Left ventricle myocardium inferior (tissue), 1 donor: ENCODE data around the gene CMIP. TPM values are rescaled to one million over a fixed set of nuclear protein-coding genes. Genes with fewer than 3 reads are reported as not detected.

Experiments
- DNase-seq: peaks from one replicate; pipeline ENCODE4 v3.0.0-alpha.2; 2020
- H3K27ac ChIP-seq: fragments of 200-600 bp; replicated peaks from 2 replicates; pipeline ENCODE4 v1.8.0; 2021
- H3K27me3 ChIP-seq: fragments of 200-600 bp; 2 replicates; pipeline ENCODE4 v1.8.0; 2021; ENCODE audit warnings: low read depth
- H3K36me3 ChIP-seq: fragments of 200-600 bp; 2 replicates; pipeline ENCODE4 v1.8.0; 2021
- H3K4me1 ChIP-seq: fragments of 200-600 bp; 2 replicates; pipeline ENCODE4 v1.8.0; 2021
- H3K4me3 ChIP-seq: fragments of 200-600 bp; 2 replicates; pipeline ENCODE4 v1.8.0; 2021; ENCODE audit warnings: mild to moderate bottlenecking, moderate library complexity
- H3K9me3 ChIP-seq: fragments of 200-600 bp; replicated peaks from 2 replicates; pipeline ENCODE4 v1.8.0; 2021
- CTCF ChIP-seq: fragments of 200-600 bp; IDR thresholded peaks from 2 replicates; pipeline ENCODE4 v1.8.0; 2021; ENCODE audit warnings: antibody characterized with exemption, mild to moderate bottlenecking, borderline replicate concordance
- intact Hi-C: fragments of 100-400 bp; cut with micrococcal nuclease; formaldehyde crosslinking; loops from one replicate; pipeline ENCODE4 v1.11.0; 2022
- total RNA-seq: library from RNA; stranded (reverse); fragmentation: NEBNext Ultra II Directional; extraction: Animal tissue kit (Norgen Biotek cat#: 25700); gene quantifications from one replicate; pipeline ENCODE4 v1.2.1, GENCODE V29; 2021
- donor health status: DM: no; HTN: yes; CAD: no; lungs with severe emphysema.

The CMIP gene
- total RNA-seq, 1 donor from 2014 or later, result 11.2 TPM

- H3K36me3 ChIP-seq, result no peaks in the 10 kb centered on the region
- DNase-seq, result no peak
- H3K27ac ChIP-seq, result no peak overlapping the region
- no peaks in the 10 kb centered on the region for H3K27me3 ChIP-seq
- TF ChIP-seq CTCF, result no peak
- no peak overlapping the region for H3K4me3 ChIP-seq
- H3K4me1 ChIP-seq, result peaks cover 60% of the 10 kb centered on the region
- H3K9me3 ChIP-seq, result no peaks in the 10 kb centered on the region
- intact Hi-C loops, result no loop called here
Observed at GRCh38 chr16:81484908-81485624, 40.5 kb downstream of the CMIP start.

- H3K27ac ChIP-seq, result no peak overlapping the region
- peaks cover 61% of the 10 kb centered on the region for H3K4me1 ChIP-seq
Observed at GRCh38 chr16:81485824-81486539, 41.4 kb downstream of the CMIP start.

GRCh38 chr16:81486540-81487061 is 42.0 kb downstream of the CMIP start:
- intact Hi-C loops, result no loop called here
- peak; percentile 54 for DNase-seq

More at GRCh38 chr16:81485824-81486539, 41.4 kb downstream of the CMIP start:
- intact Hi-C loops, result no loop called here
- H3K4me3 ChIP-seq, result no peak overlapping the region
- no peak for DNase-seq
- TF ChIP-seq CTCF, result no peak
- H3K27me3 ChIP-seq, result no peaks in the 10 kb centered on the region
- no peaks in the 10 kb centered on the region for H3K9me3 ChIP-seq
- H3K36me3 ChIP-seq, result no peaks in the 10 kb centered on the region

GRCh38 chr16:81487301-81487720 is 42.7 kb downstream of the CMIP start:
- Histone ChIP-seq H3K4me3 (no peak overlapping the region), H3K36me3 (no peaks in the 10 kb centered on the region), H3K4me1 (peaks cover 57% of the 10 kb centered on the region), H3K27ac (no peak overlapping the region), H3K9me3 (no peaks in the 10 kb centered on the region), H3K27me3 (no peaks in the 10 kb centered on the region)
- no peak for TF ChIP-seq CTCF
- intact Hi-C loops, result no loop called here
- DNase-seq, result no peak

More at GRCh38 chr16:81486540-81487061, 42.0 kb downstream of the CMIP start:
- Histone ChIP-seq H3K9me3 (no peaks in the 10 kb centered on the region), H3K36me3 (no peaks in the 10 kb centered on the region), H3K27ac (no peak overlapping the region), H3K4me3 (no peak overlapping the region), H3K4me1 (peaks cover 57% of the 10 kb centered on the region), H3K27me3 (no peaks in the 10 kb centered on the region)
- no peak for TF ChIP-seq CTCF

GRCh38 chr16:81488687-81489411 is 44.2 kb downstream of the CMIP start:
- Histone ChIP-seq H3K27me3 (no peaks in the 10 kb centered on the region), H3K9me3 (no peaks in the 10 kb centered on the region), H3K4me1 (peaks cover 60% of the 10 kb centered on the region), H3K4me3 (no peak overlapping the region), H3K27ac (no peak overlapping the region), H3K36me3 (no peaks in the 10 kb centered on the region)
- TF ChIP-seq CTCF, result no peak
- DNase-seq, result no peak
- intact Hi-C loops, result no loop called here
